IPS-NIHi11 (cell line): Measurements from ENCODE around the gene NOD1.

Experiments used
- DNase-seq: peaks from one replicate; pipeline ENCODE4 v3.0.0; 2012; ENCODE audit warnings: mixed read lengths, low spot score

The NOD1 gene

GRCh38 chr7:30469303-30469702 is 9.3 kb downstream of the NOD1 start:
- peak; percentile 75 for DNase-seq

GRCh38 chr7:30468791-30469190 is 9.8 kb downstream of the NOD1 start:
- no peak for DNase-seq

- DNase-seq, result no peak
Measured at GRCh38 chr7:30468041-30468440, 10.5 kb downstream of the NOD1 start.

DNA sequence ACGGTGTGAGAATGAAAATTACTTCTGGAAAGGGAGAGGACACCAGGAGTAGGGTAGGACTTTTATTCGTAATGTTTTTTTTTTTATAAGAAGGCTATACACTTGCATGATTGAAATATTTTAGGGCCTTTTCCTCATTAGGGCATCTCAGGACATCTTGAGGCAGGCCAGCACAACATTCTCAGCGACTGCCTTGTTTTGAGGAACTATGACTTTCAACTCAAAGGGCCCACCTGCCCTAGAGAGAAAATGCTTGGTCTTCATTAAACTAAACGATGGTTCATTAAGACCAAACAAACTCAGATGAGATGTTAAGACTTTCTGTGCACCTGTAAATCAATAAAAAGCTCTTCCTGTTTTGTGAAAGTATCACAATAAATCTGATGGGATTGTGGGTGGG is 11.3 kb downstream of the NOD1 start:
- no peak for DNase-seq

- no peak for DNase-seq
Measured at GRCh38 chr7:30466266-30466665, 12.3 kb downstream of the NOD1 start.

- no peak for DNase-seq
Measured at GRCh38 chr7:30465811-30466180, 12.8 kb downstream of the NOD1 start.

DNA sequence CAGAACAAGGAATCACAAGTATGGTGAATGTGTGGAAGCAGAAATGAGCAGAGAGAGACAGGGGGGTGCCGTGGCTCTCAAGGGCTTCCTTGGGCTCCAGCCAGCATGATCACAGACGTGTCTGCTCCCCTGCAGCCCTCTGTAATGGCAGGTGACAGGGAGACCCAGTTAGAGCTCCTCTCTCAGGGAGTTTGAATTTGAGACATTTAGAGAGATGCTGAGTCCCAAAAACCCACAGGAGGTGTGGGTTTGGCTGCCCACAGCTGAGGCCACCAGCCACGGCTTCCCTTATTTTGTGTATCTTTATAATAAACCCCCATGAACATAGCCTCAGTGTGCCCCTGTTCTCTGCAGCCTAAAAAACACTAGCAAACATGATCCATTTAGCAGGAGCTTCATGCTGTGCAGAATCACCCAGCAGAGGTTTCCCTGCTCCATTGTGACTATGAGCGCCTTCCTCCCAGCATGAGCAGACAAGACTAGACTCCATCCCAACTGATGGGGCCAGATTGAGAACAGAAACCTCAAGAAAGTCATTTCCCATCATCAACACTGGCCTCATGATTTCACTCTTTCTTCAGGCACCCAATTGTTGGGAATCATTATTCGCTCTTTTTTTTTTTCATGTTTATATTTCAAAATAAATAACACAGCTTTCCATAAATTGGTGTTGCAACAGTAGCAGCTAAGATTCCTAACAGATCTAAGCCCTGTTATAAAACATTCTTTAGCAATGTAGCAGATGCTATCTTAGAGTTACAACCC is 13.4 kb downstream of the NOD1 start:
- no peak for DNase-seq

DNA sequence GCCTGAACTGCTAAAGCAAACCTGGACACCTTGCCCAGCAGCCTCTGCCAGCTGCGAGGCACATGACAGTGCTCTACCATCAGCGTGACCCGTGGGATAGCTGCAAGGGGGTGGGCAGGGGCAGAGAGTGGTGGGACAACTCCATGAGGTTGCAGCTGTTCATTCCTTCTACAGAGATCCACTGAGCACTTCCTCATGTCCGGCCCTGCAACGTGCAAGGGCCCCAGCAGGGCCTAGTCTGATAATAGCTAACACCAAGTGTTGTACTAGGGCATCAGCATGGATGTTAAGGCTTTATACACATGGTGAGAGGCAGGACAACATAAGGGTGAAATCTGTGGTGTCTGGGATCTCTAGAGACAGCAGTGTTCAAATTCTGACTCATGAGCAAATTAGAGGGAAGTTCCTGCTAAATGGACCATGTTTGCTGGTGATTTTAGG is 14.3 kb downstream of the NOD1 start:
- DNase-seq, result no peak

- DNase-seq, result no peak
Measured at GRCh38 chr7:30463405-30464145, 15.0 kb downstream of the NOD1 start.

- DNase-seq, result no peak
Measured at GRCh38 chr7:30462179-30462578, 16.4 kb downstream of the NOD1 start.

DNA sequence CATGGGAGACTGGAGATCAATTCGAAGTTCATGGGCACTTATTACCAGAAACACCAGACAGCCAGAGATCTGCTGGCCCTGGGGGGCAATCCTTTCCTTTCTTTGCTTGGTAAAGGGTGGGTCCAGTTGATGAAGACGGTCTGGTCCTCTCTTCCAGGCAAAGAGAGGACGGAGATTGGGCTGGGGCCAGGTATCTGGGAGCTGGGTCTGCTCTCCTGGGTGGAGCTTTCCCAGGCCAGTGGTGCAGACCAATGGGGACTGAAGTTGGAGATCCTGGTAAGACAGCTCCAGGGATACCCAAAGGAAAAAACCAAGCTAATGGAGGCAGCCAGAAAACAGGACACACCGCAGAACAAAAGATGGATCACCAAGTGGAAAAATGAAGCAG is 18.3 kb downstream of the NOD1 start:
- DNase-seq, result no peak

GRCh38 chr7:30459591-30460245 is 18.9 kb downstream of the NOD1 start:
- DNase-seq, result no peak

DNA sequence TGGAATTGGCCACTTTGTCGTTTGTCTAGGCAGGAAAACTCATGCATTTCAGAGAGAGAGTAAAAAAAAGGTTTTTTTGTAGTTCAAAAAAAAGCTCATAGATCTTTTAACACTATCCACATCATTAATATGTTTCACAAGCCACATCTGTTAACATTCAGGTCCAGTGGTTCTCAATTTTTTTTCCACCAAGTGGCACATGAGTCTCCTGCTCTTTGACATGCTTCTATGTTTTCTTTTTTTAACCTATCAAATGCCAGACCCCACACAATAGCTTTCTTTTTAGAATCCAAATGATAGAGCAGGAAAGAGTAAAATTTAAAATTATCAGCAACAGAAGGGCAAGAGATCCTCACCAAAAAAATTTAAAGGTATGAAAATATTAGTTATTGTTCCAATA is 20.3 kb downstream of the NOD1 start:
- DNase-seq, result no peak

GRCh38 chr7:30453921-30454320 is 24.7 kb downstream of the NOD1 start:
- no peak for DNase-seq

- DNase-seq, result no peak
Measured at GRCh38 chr7:30453016-30453415, 25.6 kb downstream of the NOD1 start.

DNA sequence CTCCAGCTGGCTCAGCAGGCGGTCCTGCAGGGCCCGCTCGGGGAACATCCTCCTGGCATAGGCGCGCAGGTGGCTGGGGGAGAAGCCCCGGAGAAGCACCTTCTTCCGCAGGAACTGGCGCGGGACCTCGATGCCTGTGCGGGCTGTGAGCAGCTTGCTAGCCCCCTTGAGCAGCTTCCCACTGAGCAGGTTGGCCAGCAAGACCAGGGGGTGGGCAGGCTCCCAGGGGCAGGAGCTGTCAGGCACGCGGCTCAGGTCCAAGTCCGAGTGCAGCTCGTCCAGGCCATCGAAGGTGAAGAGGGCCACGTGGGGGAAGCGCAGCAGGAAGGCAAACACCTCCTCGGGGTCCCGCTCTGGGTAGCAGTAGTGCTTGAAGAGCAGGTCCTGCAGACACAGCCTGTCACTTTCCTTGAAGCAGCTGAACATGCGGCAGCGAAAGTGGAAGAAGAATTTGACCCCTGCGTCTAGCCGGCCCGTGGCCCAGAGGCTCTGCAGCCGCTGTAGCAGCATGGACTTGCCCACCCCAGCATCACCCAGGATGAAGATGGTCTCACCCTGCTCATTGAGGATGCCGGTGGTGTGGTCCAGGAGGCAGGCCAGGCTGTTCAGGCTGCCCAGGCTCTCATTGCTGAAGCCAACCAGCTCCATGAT is 26.2 kb downstream of the NOD1 start:
- no peak for DNase-seq

DNA sequence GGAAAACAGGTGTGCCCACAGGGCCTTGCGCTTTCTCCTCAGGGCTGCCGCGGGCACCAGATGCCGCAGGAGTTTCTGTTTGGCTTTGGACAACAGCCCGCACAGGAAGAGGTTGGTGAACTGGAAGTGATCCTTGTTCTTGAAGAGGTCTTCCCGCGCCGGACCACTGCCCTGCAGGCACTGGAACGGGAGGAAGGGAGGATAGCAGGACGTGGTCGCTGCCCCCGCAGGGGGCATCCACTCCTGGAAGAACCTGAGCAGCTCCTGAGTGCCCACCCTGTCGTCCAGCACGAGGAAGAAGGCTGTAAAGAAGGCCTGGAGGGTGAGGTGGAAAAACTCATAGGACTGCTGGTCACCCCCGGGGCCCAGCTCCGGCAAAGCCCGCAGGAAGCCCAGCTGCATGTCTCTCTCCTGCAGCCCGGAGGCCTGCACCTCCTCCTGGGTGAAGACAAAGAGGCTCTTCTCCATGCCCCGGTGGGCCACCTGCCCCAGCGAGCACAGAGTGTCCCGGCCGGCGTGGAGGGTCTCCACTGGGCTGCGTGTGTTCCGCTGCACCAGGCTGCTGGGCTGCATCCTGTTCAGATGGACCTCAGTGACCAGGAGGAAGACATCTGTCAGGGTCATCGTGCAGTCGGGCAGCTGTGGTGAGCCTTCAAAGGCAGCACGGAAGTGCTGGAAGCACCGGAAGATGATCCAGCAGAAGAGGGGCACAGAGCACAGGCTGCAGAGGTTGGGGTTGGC is 26.9 kb downstream of the NOD1 start:
- no peak for DNase-seq

GRCh38 chr7:30450983-30451497 is 27.5 kb downstream of the NOD1 start:
- no peak for DNase-seq

DNA sequence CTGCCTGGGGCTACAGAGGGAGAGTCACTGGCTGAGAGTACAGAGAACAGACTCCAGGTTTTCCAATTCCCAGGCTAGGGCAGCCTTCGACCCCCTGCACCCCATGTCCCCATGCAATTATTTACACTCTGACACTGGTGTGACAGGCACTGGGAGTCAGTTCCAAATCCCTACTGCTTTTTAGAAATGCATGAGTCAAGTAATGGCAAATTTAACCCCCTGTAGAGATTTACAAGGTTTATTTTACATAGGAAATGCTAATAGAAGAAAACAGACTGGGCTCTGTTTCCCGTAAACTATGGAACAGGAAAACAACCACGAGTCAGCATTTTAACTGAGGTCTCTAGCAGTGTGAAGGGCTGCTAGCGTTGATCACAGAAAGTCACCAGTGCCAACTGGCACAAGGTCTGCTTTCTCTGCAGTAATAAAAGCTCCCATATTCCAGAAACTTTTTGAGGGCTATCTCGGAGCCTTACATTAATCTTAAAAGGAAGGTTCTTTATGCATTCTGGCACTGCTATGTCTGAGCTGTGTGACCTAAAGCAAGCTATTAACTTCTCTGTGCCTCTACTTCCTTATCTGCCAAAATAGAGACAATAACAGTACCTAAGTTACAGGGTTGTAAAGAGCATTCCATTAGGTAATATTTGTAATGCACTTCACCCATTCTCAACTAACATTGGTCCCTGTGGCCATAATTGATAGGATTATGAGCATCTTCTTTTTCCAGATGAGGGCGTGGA is 28.2 kb downstream of the NOD1 start:
- DNase-seq, result no peak

DNA sequence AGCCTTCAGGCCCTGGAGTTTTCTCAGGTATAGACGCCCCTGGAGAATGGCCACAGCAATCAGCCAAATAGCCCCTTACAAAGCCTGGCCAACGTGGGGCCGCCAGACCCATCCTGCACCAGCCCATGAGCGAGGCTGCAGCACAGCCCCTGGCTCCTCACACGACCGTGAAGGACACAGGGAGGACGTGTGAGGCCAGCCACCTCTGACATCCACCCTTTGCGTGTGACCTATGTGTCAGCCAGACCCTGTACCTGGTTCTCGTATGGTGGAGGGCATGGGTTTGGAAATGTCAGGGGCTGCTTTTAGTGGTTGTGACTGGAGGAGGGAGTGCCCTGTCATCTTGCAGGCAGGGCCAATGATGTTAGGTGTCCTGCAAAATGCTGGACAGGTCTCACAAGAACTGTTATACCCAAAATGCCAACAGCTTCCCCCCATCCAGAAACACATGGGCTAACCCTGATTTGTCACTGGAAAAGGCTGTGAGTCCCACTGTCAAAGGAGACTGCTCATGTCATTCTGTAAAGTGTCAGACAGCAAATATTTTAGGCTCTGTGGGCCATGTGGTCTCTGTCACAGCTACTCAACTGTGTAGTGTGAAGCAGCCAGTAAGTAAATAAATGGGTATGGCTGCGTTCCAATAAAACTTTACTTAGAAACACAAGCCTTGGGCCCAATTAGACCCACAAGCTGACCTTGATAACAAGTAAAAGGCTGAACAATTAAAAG is 30.0 kb downstream of the NOD1 start:
- DNase-seq, result no peak
